GM23338 (cell line): ENCODE results near the gene CHCHD6. TPM values are rescaled to one million over a fixed set of nuclear protein-coding genes. Genes with fewer than 3 reads are reported as not detected.

Source experiments
- ATAC-seq: fragments of 200-7000 bp; cut with Tn5 transposase; 3 replicates; pipeline ENCODE4 v1.9.1; 2020
- DNase-seq: peaks from one replicate; pipeline ENCODE4 v3.0.0-alpha.2; 2015; ENCODE audit warnings: low spot score
- H2AFZ ChIP-seq: fragments of 200-600 bp; sonication (generic); 2 replicates; pipeline ENCODE4 v1.8.0; 2016; ENCODE audit warnings: antibody characterized with exemption, mild to moderate bottlenecking, moderate library complexity
- H3F3A ChIP-seq: fragments of 200-600 bp; sonication (generic); replicated peaks from 2 replicates; pipeline ENCODE4 v1.8.0; 2017; ENCODE audit warnings: antibody characterized with exemption, mixed run types, low read depth
- H3K27ac ChIP-seq: fragments of 200-600 bp; sonication (generic); 2 replicates; pipeline ENCODE4 v1.6.1; 2016; ENCODE audit warnings: low read depth
- H3K27me3 ChIP-seq: fragments of 200-600 bp; sonication (generic); 2 replicates; pipeline ENCODE4 v1.8.0; 2016; ENCODE audit warnings: mild to moderate bottlenecking, mixed run types, moderate library complexity; ENCODE audit not compliant: insufficient read depth
- H3K36me3 ChIP-seq: fragments of 200-600 bp; sonication (generic); 2 replicates; pipeline ENCODE4 v1.8.0; 2016; ENCODE audit warnings: mild to moderate bottlenecking; ENCODE audit not compliant: insufficient read depth
- H3K4me1 ChIP-seq: fragments of 200-600 bp; sonication (generic); 2 replicates; pipeline ENCODE4 v1.8.0; 2016; ENCODE audit warnings: mild to moderate bottlenecking, moderate library complexity; ENCODE audit not compliant: insufficient read depth
- H3K4me2 ChIP-seq: fragments of 200-600 bp; sonication (generic); 2 replicates; pipeline ENCODE4 v1.7.1; 2017; ENCODE audit warnings: mixed run types
- H3K4me3 ChIP-seq: fragments of 200-600 bp; sonication (generic); 2 replicates; pipeline ENCODE4 v1.6.1; 2016; ENCODE audit warnings: mixed run types
- H3K79me2 ChIP-seq: fragments of 200-600 bp; sonication (generic); replicated peaks from 2 replicates; pipeline ENCODE4 v1.8.0; 2017; ENCODE audit warnings: mild to moderate bottlenecking; ENCODE audit not compliant: insufficient read depth
- H3K9me2 ChIP-seq: fragments of 200-600 bp; sonication (generic); 2 replicates; pipeline ENCODE4 v1.8.0; 2017; ENCODE audit not compliant: insufficient read depth
- H4K20me1 ChIP-seq: fragments of 200-600 bp; sonication (generic); replicated peaks from 2 replicates; pipeline ENCODE4 v1.8.0; 2017; ENCODE audit warnings: mild to moderate bottlenecking; ENCODE audit not compliant: insufficient read depth
- H3K27ac Mint-ChIP-seq: 2 replicates; pipeline ENCODE4 v1.8.0; 2020; ENCODE audit warnings: inconsistent platforms, mild to moderate bottlenecking, moderate library complexity, mixed read lengths
- H3K27me3 Mint-ChIP-seq: 3 replicates; pipeline ENCODE4 v1.8.0; 2022; ENCODE audit warnings: low read depth, mild to moderate bottlenecking, moderate library complexity, mixed read lengths, inconsistent platforms; ENCODE audit not compliant: insufficient read depth, poor library complexity
- H3K36me3 Mint-ChIP-seq: 3 replicates; pipeline ENCODE4 v1.8.0; 2021; ENCODE audit warnings: low read depth, mild to moderate bottlenecking, inconsistent platforms, moderate library complexity, mixed read lengths
- H3K4me1 Mint-ChIP-seq: 3 replicates; pipeline ENCODE4 v1.8.0; 2020; ENCODE audit warnings: mild to moderate bottlenecking, inconsistent platforms, mixed read lengths
- H3K4me3 Mint-ChIP-seq: 3 replicates; pipeline ENCODE4 v1.8.0; 2021; ENCODE audit warnings: moderate library complexity, mild to moderate bottlenecking, inconsistent platforms, mixed read lengths
- H3K9me3 Mint-ChIP-seq: 3 replicates; pipeline ENCODE4 v1.8.0; 2020; ENCODE audit warnings: moderate library complexity, mild to moderate bottlenecking, inconsistent platforms, mixed read lengths
- CREB1 ChIP-seq: fragments of 250-450 bp; sonication (Bioruptor Pico); IDR thresholded peaks from 2 replicates; pipeline ENCODE4 v1.5.0; 2020; ENCODE audit warnings: low read depth, mild to moderate bottlenecking, moderate library complexity
- EZH2 ChIP-seq: fragments of 200-600 bp; sonication (generic); IDR thresholded peaks from one replicate; pipeline ENCODE4 v1.8.0; 2017; ENCODE audit warnings: antibody characterized with exemption, mild to moderate bottlenecking, low read depth; ENCODE audit not compliant: unreplicated experiment
- EZH2phosphoT487 ChIP-seq: fragments of 200-600 bp; sonication (generic); IDR thresholded peaks from one replicate; pipeline ENCODE4 v1.8.1; 2018; ENCODE audit warnings: antibody characterized with exemption; ENCODE audit not compliant: unreplicated experiment
- JUNB ChIP-seq: IDR thresholded peaks from one replicate; pipeline ENCODE4 v1.6.1; 2016; ENCODE audit warnings: antibody characterized with exemption; ENCODE audit not compliant: unreplicated experiment
- NANOG ChIP-seq: IDR thresholded peaks from 2 replicates; pipeline ENCODE4 v1.6.1; 2016; ENCODE audit warnings: antibody characterized with exemption, borderline replicate concordance
- POLR2AphosphoS5 ChIP-seq: IDR thresholded peaks from 2 replicates; pipeline ENCODE4 v1.6.1; 2016; ENCODE audit warnings: antibody characterized with exemption, low read depth
- STAT1 ChIP-seq: IDR thresholded peaks from one replicate; pipeline ENCODE4 v1.6.1; 2016; ENCODE audit warnings: antibody characterized with exemption; ENCODE audit not compliant: unreplicated experiment
- ZNF114 ChIP-seq: fragments of 250-450 bp; sonication (Bioruptor Pico); IDR thresholded peaks from 2 replicates; pipeline ENCODE4 v1.5.0; 2020; ENCODE audit warnings: mild to moderate bottlenecking, moderate library complexity
- polyA plus RNA-seq: library from polyadenylated mRNA; unstranded; fragments of >200 nt; fragmentation: Nextera tagmentation; extraction: Ambion mirVana; gene quantifications from 2 replicates; pipeline ENCODE4 v1.2.1, GENCODE V29; 2016
- total RNA-seq: library from RNA; depleted of rRNA; stranded (reverse); fragments of >200 nt; shearing (Covaris generic); gene quantifications from 2 replicates; pipeline ENCODE4 v1.2.3, GENCODE V29; 2014
- TF ChIP-seq, protein P1 (sequence below): IDR thresholded peaks from one replicate; pipeline ENCODE4 v1.6.1; 2018; ENCODE audit warnings: antibody characterized with exemption; ENCODE audit not compliant: unreplicated experiment
- TF ChIP-seq, protein P2 (sequence below): fragments of 250-450 bp; sonication (Bioruptor Pico); IDR thresholded peaks from 2 replicates; pipeline ENCODE4 v1.5.0; 2020; ENCODE audit warnings: mild to moderate bottlenecking, moderate library complexity
- TF ChIP-seq, protein P3 (sequence below): IDR thresholded peaks from 2 replicates; pipeline ENCODE4 v1.6.1; 2016; ENCODE audit warnings: antibody characterized with exemption

The CHCHD6 gene
- total and polyA plus RNA-seq, 2 experiments from 2014 or later = 28.8 to 43.0 TPM

DNA sequence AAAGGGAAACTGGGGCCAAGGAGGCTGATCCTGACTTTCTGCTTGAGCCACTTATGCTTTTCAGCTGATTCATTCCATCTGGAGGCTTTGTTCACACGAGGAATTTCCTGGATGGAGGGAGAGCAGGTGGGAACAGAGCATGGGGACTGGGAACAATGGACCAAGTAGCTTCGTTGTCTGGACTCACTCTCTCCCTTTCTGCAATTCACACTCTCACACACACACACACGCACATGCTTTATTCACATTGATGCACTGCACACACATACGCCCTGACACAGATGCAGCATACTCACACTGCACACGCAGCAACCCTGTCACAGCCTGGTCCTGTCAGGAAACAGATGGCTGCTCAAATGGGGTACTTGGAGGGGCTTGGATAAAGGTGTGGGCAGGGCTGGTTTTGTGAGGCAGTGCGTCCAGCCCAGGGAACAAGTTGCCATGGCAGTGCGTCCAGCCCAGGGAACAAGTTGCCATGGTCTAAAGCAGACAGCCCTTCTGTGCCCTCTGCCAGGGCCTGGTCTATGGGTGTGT lies 19.8 kb upstream of the CHCHD6 start:
- H2AFZ ChIP-seq = 0 out of 2 replicates have a peak overlapping the region, but pooled peaks have one; percentile 47
- H3F3A ChIP-seq = no peaks in the 10 kb centered on the region
- Mint-ChIP-seq H3K9me3 (no peaks in the 10 kb centered on the region), H3K4me3 (no peak overlapping the region), H3K27me3 (peaks cover 9% of the 10 kb centered on the region), H3K4me1 (peaks cover 31% of the 10 kb centered on the region), H3K36me3 (no peaks in the 10 kb centered on the region), H3K27ac (no peak overlapping the region)
- H3K36me3 ChIP-seq = no peaks in the 10 kb centered on the region
- H3K27ac ChIP-seq = no peak overlapping the region
- H3K79me2 ChIP-seq = no peaks in the 10 kb centered on the region
- no peaks in the 10 kb centered on the region for H3K9me2 ChIP-seq
- no peak overlapping the region for H3K4me3 ChIP-seq
- ATAC-seq = no peak
- H3K4me1 ChIP-seq = peaks cover 11% of the 10 kb centered on the region
- H3K27me3 ChIP-seq = peaks cover 13% of the 10 kb centered on the region
- peak; percentile 27 for DNase-seq
- no peaks in the 10 kb centered on the region for H4K20me1 ChIP-seq
- no peak overlapping the region for H3K4me2 ChIP-seq
- no peak for TF ChIP-seq CREB1 (CRISPR knock-in tag)
- TF ChIP-seq, protein P1, sequence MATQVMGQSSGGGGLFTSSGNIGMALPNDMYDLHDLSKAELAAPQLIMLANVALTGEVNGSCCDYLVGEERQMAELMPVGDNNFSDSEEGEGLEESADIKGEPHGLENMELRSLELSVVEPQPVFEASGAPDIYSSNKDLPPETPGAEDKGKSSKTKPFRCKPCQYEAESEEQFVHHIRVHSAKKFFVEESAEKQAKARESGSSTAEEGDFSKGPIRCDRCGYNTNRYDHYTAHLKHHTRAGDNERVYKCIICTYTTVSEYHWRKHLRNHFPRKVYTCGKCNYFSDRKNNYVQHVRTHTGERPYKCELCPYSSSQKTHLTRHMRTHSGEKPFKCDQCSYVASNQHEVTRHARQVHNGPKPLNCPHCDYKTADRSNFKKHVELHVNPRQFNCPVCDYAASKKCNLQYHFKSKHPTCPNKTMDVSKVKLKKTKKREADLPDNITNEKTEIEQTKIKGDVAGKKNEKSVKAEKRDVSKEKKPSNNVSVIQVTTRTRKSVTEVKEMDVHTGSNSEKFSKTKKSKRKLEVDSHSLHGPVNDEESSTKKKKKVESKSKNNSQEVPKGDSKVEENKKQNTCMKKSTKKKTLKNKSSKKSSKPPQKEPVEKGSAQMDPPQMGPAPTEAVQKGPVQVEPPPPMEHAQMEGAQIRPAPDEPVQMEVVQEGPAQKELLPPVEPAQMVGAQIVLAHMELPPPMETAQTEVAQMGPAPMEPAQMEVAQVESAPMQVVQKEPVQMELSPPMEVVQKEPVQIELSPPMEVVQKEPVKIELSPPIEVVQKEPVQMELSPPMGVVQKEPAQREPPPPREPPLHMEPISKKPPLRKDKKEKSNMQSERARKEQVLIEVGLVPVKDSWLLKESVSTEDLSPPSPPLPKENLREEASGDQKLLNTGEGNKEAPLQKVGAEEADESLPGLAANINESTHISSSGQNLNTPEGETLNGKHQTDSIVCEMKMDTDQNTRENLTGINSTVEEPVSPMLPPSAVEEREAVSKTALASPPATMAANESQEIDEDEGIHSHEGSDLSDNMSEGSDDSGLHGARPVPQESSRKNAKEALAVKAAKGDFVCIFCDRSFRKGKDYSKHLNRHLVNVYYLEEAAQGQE = no peak
- no peak for TF ChIP-seq ZNF114 (CRISPR knock-in tag)
- TF ChIP-seq, protein P2, sequence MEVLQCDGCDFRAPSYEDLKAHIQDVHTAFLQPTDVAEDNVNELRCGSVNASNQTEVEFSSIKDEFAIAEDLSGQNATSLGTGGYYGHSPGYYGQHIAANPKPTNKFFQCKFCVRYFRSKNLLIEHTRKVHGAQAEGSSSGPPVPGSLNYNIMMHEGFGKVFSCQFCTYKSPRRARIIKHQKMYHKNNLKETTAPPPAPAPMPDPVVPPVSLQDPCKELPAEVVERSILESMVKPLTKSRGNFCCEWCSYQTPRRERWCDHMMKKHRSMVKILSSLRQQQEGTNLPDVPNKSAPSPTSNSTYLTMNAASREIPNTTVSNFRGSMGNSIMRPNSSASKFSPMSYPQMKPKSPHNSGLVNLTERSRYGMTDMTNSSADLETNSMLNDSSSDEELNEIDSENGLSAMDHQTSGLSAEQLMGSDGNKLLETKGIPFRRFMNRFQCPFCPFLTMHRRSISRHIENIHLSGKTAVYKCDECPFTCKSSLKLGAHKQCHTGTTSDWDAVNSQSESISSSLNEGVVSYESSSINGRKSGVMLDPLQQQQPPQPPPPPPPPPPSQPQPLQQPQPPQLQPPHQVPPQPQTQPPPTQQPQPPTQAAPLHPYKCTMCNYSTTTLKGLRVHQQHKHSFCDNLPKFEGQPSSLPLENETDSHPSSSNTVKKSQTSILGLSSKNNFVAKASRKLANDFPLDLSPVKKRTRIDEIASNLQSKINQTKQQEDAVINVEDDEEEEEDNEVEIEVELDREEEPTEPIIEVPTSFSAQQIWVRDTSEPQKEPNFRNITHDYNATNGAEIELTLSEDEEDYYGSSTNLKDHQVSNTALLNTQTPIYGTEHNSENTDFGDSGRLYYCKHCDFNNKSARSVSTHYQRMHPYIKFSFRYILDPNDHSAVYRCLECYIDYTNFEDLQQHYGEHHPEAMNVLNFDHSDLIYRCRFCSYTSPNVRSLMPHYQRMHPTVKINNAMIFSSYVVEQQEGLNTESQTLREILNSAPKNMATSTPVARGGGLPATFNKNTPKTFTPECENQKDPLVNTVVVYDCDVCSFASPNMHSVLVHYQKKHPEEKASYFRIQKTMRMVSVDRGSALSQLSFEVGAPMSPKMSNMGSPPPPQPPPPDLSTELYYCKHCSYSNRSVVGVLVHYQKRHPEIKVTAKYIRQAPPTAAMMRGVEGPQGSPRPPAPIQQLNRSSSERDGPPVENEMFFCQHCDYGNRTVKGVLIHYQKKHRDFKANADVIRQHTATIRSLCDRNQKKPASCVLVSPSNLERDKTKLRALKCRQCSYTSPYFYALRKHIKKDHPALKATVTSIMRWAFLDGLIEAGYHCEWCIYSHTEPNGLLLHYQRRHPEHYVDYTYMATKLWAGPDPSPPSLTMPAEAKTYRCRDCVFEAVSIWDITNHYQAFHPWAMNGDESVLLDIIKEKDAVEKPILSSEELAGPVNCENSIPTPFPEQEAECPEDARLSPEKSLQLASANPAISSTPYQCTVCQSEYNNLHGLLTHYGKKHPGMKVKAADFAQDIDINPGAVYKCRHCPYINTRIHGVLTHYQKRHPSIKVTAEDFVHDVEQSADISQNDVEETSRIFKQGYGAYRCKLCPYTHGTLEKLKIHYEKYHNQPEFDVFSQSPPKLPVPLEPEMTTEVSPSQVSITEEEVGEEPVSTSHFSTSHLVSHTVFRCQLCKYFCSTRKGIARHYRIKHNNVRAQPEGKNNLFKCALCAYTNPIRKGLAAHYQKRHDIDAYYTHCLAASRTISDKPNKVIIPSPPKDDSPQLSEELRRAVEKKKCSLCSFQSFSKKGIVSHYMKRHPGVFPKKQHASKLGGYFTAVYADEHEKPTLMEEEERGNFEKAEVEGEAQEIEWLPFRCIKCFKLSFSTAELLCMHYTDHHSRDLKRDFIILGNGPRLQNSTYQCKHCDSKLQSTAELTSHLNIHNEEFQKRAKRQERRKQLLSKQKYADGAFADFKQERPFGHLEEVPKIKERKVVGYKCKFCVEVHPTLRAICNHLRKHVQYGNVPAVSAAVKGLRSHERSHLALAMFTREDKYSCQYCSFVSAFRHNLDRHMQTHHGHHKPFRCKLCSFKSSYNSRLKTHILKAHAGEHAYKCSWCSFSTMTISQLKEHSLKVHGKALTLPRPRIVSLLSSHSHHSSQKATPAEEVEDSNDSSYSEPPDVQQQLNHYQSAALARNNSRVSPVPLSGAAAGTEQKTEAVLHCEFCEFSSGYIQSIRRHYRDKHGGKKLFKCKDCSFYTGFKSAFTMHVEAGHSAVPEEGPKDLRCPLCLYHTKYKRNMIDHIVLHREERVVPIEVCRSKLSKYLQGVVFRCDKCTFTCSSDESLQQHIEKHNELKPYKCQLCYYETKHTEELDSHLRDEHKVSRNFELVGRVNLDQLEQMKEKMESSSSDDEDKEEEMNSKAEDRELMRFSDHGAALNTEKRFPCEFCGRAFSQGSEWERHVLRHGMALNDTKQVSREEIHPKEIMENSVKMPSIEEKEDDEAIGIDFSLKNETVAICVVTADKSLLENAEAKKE (CRISPR knock-in tag) = no peak
- TF ChIP-seq JUNB = no peak
- no peak for TF ChIP-seq STAT1
- TF ChIP-seq, protein P3, sequence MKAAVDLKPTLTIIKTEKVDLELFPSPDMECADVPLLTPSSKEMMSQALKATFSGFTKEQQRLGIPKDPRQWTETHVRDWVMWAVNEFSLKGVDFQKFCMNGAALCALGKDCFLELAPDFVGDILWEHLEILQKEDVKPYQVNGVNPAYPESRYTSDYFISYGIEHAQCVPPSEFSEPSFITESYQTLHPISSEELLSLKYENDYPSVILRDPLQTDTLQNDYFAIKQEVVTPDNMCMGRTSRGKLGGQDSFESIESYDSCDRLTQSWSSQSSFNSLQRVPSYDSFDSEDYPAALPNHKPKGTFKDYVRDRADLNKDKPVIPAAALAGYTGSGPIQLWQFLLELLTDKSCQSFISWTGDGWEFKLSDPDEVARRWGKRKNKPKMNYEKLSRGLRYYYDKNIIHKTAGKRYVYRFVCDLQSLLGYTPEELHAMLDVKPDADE = no peak
- TF ChIP-seq EZH2phosphoT487 = no peak
- no peak for TF ChIP-seq POLR2AphosphoS5
- no peak for TF ChIP-seq NANOG
- TF ChIP-seq EZH2 = no peak
